Neural cell (in vitro differentiated cells): ENCODE results near the gene GJA3. TPM values are rescaled to one million over a fixed set of nuclear protein-coding genes. Genes with fewer than 3 reads are reported as not detected.
A peak's percentile ranks its signal among the peaks of the same experiment; 100 is the strongest.

ENCODE experiments used
- H2AFZ ChIP-seq: fragments of 200-600, 300-800 bp; sonication (generic), shearing (Covaris generic); 2 replicates; pipeline ENCODE4 v1.6.0; 2014; ENCODE audit warnings: low read depth, mild to moderate bottlenecking, antibody characterized with exemption, low read length, moderate library complexity
- H3F3A ChIP-seq: fragments of 200-600 bp; shearing (Covaris generic); 2 replicates; pipeline ENCODE4 v1.6.1; 2016; ENCODE audit warnings: mild to moderate bottlenecking, moderate library complexity, mixed read lengths, antibody characterized with exemption, low read length; ENCODE audit not compliant: insufficient read depth, poor library complexity, severe bottlenecking
- H3K27ac ChIP-seq: fragments of 200-600, 300-800 bp; sonication (generic), shearing (Covaris generic); 2 replicates; pipeline ENCODE4 v1.5.1; 2014; ENCODE audit warnings: mild to moderate bottlenecking, low read length, moderate library complexity
- H3K27me3 ChIP-seq: fragments of 300-800, 200-600 bp; sonication (generic), shearing (Covaris generic); 2 replicates; pipeline ENCODE4 v1.6.0; 2014; ENCODE audit warnings: mild to moderate bottlenecking, low read depth, low read length, moderate library complexity; ENCODE audit not compliant: insufficient read depth
- H3K36me3 ChIP-seq: fragments of 300-800, 200-600 bp; sonication (generic), shearing (Covaris generic); 2 replicates; pipeline ENCODE4 v1.5.1; 2014; ENCODE audit warnings: mild to moderate bottlenecking, antibody characterized with exemption, low read length, moderate library complexity; ENCODE audit not compliant: insufficient read depth
- H3K4me2 ChIP-seq: fragments of 300-800, 200-600 bp; sonication (generic), shearing (Covaris generic); 2 replicates; pipeline ENCODE4 v1.6.0; 2014; ENCODE audit warnings: mild to moderate bottlenecking, low read length
- H3K4me3 ChIP-seq: fragments of 300-800, 200-600 bp; sonication (generic), shearing (Covaris generic); 2 replicates; pipeline ENCODE4 v1.5.1; 2014; ENCODE audit warnings: mild to moderate bottlenecking, low read length, moderate library complexity
- H3K79me2 ChIP-seq: fragments of 200-600 bp; shearing (Covaris generic); replicated peaks from 2 replicates; pipeline ENCODE4 v1.6.0; 2014; ENCODE audit warnings: mild to moderate bottlenecking, low read length, moderate library complexity; ENCODE audit not compliant: insufficient read depth
- H3K9ac ChIP-seq: fragments of 300-800, 200-600 bp; sonication (generic), shearing (Covaris generic); 2 replicates; pipeline ENCODE4 v1.6.1; 2016; ENCODE audit warnings: mild to moderate bottlenecking, low read length, mixed read lengths
- H3K9me2 ChIP-seq: fragments of 200-600 bp; shearing (Covaris generic); 2 replicates; pipeline ENCODE4 v1.6.1; 2016; ENCODE audit warnings: mild to moderate bottlenecking, low read length, mixed read lengths; ENCODE audit not compliant: insufficient read depth
- H3K9me3 ChIP-seq: fragments of 200-600, 300-800 bp; sonication (generic), shearing (Covaris generic); 2 replicates; pipeline ENCODE4 v1.6.1; 2016; ENCODE audit warnings: mild to moderate bottlenecking, mixed run types, low read length, moderate library complexity, mixed read lengths
- H4K20me1 ChIP-seq: fragments of 200-600 bp; shearing (Covaris generic); 2 replicates; pipeline ENCODE4 v1.6.1; 2016; ENCODE audit warnings: mild to moderate bottlenecking, mixed run types; ENCODE audit not compliant: insufficient read depth
- CTCF ChIP-seq: fragments of 450-650 bp; IDR thresholded peaks from 2 replicates; pipeline ENCODE4 v1.5.1; 2014; ENCODE audit warnings: antibody characterized with exemption, mild to moderate bottlenecking, moderate library complexity; ENCODE audit not compliant: poor library complexity, severe bottlenecking
- EP300 ChIP-seq: fragments of 450-650 bp; conservative IDR thresholded peaks from 2 replicates; pipeline ENCODE4 v1.6.1; 2014; ENCODE audit warnings: antibody characterized with exemption, mild to moderate bottlenecking, moderate library complexity; ENCODE audit not compliant: poor library complexity, severe bottlenecking
- EZH2 ChIP-seq: fragments of 200-600, 300-800 bp; shearing (Covaris generic), sonication (generic); IDR thresholded peaks from 2 replicates; pipeline ENCODE4 v1.6.1; 2014; ENCODE audit warnings: antibody characterized with exemption, low read length, borderline replicate concordance, mild to moderate bottlenecking; ENCODE audit not compliant: insufficient read depth, poor library complexity, severe bottlenecking
- MXI1 ChIP-seq: fragments of 450-650 bp; conservative IDR thresholded peaks from 2 replicates; pipeline ENCODE4 v1.6.1; 2014; ENCODE audit warnings: antibody characterized with exemption, mild to moderate bottlenecking; ENCODE audit not compliant: poor library complexity, severe bottlenecking
- POLR2AphosphoS5 ChIP-seq: IDR thresholded peaks from 2 replicates; pipeline ENCODE4 v1.6.1; 2012
- RAD21 ChIP-seq: fragments of 450-650 bp; conservative IDR thresholded peaks from 2 replicates; pipeline ENCODE4 v1.6.1; 2014; ENCODE audit warnings: antibody characterized with exemption, mild to moderate bottlenecking, moderate library complexity
- REST ChIP-seq: IDR thresholded peaks from 2 replicates; pipeline ENCODE4 v1.6.1; 2012; ENCODE audit warnings: borderline replicate concordance
- SMC3 ChIP-seq: fragments of 450-650 bp; conservative IDR thresholded peaks from 2 replicates; pipeline ENCODE4 v1.6.1; 2014; ENCODE audit warnings: antibody characterized with exemption, mild to moderate bottlenecking, moderate library complexity; ENCODE audit not compliant: poor library complexity
- TAF1 ChIP-seq: IDR thresholded peaks from 2 replicates; pipeline ENCODE4 v1.6.1; 2012; ENCODE audit warnings: low read depth
- polyA plus RNA-seq: library from polyadenylated mRNA; depleted of rRNA; stranded (reverse); fragments of >200 nt; gene quantifications from 2 replicates; pipeline ENCODE4 v1.2.3, GENCODE V29; 2014

Gene GJA3
- polyA plus RNA-seq, 1 donor from 2014 or later: not detected

- Histone ChIP-seq H3K79me2 (no peaks in the 10 kb centered on the region), H3K36me3 (no peaks in the 10 kb centered on the region), H2AFZ (no peak overlapping the region), H3K27ac (no peak overlapping the region), H4K20me1 (no peaks in the 10 kb centered on the region), H3K4me3 (peak overlapping the region; percentile 38), H3K9ac (no peak overlapping the region), H3F3A (no peaks in the 10 kb centered on the region), H3K9me2 (no peaks in the 10 kb centered on the region), H3K9me3 (no peaks in the 10 kb centered on the region), H3K27me3 (no peaks in the 10 kb centered on the region), H3K4me2 (no peak overlapping the region)
- no peak for TF ChIP-seq MXI1
- no peak for TF ChIP-seq TAF1
- TF ChIP-seq CTCF: no peak
- TF ChIP-seq REST: no peak
- TF ChIP-seq RAD21: no peak
- TF ChIP-seq SMC3: no peak
- TF ChIP-seq EZH2: no peak
- no peak for TF ChIP-seq POLR2AphosphoS5
- TF ChIP-seq EP300: no peak
Observed at GRCh38 chr13:20118268-20119140, 42.3 kb downstream of the GJA3 start.

DNA sequence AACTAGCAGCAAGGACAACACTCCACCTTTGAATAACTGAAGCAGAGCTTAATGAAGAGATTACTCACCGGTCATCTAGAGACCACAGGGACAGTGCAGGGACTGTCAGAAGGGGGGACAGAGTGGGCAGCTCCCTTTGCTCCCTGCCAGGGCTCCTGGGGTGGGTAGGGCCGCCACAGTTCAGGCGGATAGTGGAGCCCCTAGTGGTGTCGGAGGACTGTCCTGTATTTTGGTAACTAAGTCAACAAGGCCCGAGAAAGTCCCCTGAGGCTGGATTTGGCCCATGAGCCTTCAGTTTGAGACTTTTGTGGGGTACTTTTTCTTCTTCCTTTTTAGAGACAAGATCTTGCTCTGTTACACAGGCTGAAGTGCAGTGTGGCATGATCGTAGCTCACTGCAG is 44.6 kb downstream of the GJA3 start:
- Histone ChIP-seq H3K9ac (no peak overlapping the region), H3K9me3 (no peaks in the 10 kb centered on the region), H3K9me2 (no peaks in the 10 kb centered on the region), H3K79me2 (no peaks in the 10 kb centered on the region), H3K27ac (no peak overlapping the region), H3K27me3 (no peaks in the 10 kb centered on the region), H2AFZ (no peak overlapping the region), H3F3A (no peaks in the 10 kb centered on the region), H4K20me1 (no peaks in the 10 kb centered on the region), H3K36me3 (no peaks in the 10 kb centered on the region), H3K4me2 (no peak overlapping the region), H3K4me3 (no peak overlapping the region)
- no peak for TF ChIP-seq TAF1
- TF ChIP-seq MXI1: no peak
- no peak for TF ChIP-seq EZH2
- no peak for TF ChIP-seq RAD21
- no peak for TF ChIP-seq REST
- no peak for TF ChIP-seq CTCF
- TF ChIP-seq SMC3: no peak
- TF ChIP-seq EP300: no peak
- no peak for TF ChIP-seq POLR2AphosphoS5
